Measurements from ENCODE around the gene DNAAF5. TPM values are rescaled to one million over a fixed set of nuclear protein-coding genes. Genes with fewer than 3 reads are reported as not detected.

Gene DNAAF5
- polyA plus RNA-seq, 1 of the 3 experiments (the other 2 are of a cell fraction), result 58.5 TPM

DNA sequence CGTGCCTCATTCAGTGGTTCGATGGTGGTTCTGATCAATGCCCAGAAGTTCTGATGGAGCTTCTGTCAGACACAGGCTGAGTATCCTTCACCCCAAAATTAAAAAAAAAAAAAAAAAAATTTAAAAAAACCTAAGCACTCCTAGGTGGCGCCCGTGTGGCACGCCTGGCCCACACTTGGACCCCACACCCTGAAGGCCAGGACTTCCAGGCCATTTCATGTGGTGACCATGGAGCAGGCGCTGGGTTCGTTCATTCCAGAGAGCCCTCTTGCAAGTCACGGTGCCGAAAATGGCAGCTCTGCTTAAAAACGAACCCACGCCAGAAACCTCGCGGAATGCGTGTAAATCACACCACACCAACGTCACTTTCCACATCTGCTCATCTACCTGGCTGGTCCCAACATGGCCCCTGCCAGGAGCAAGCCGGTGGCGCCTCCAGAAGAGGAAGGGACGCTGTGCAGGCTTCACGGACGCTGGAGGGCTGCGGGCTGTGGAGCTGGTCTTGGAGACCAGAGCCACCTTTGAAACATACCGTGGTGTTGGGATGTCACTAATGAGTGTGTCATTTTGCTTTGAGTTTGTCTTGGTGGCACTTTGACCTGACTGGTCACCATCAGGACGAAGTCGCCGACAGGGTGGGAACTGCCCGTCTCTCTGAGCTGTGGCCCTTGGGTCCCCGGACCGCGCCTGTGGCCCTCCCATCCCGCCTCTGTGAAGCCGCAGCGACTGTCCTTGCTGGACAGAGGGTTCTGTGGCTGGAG, 46.5 kb downstream of the DNAAF5 start:
- Histone ChIP-seq H3K4me1 (ENCODE audit: control insufficient read depth in 1 of 2, insufficient read depth in 2 of 2, low read depth in 1 of 2, low read length in 1 of 2) (peaks cover 35 to 46% of the 10 kb centered on the region in 2 experiments), H3K79me2 (ENCODE audit: insufficient read depth) (0 out of 2 replicates have a peak, but pooled peaks cover 8% of the 10 kb centered on the region), H3K4me2 (no peak overlapping the region), H3K9me2 (no peaks in the 10 kb centered on the region), H3K9me3 (no peaks in the 10 kb centered on the region), H3K27ac (ENCODE audit: low read depth in 2 of 2, low read length in 1 of 2) (no peak overlapping the region; a peak in 1 of 4 replicates), H4K20me1 (ENCODE audit: insufficient read depth) (no peaks in the 10 kb centered on the region), H2AFZ (ENCODE audit: low read depth) (no peak overlapping the region), H3K9ac (no peak overlapping the region), H3K27me3 (ENCODE audit: insufficient read depth) (no peaks in the 10 kb centered on the region), H3K4me3 (ENCODE audit: low read depth in 2 of 2, low read length in 1 of 2) (no peak overlapping the region), H3K36me3 (replicated peaks in 1 of 2; ENCODE audit: control insufficient read depth in 1 of 2, insufficient read depth in 2 of 2, low read length in 1 of 2) (peaks cover 19 to 38% of the 10 kb centered on the region in 2 experiments), H3F3A (replicated peaks; ENCODE audit: insufficient read depth) (peaks cover 23% of the 10 kb centered on the region)
- ChIA-PET POLR2A (interaction anchor here (0.9 kb wide), 1 partner anchor 451 kb away, joined by 3 read pairs; no protein-coding TSS in a partner anchor), CTCF (interaction anchor here (0.6 to 7.6 kb wide), 15 partner anchors 15 to 455 kb away, joined by 3 to 67 read pairs (median 5); no protein-coding TSS in a partner anchor)
- WGBS (ENCODE audit: low lambda C conversion rate), result 95% methylated on average over 32 of the region's 32 CpGs
- no peak for DNase-seq
- TF ChIP-seq, protein P1, sequence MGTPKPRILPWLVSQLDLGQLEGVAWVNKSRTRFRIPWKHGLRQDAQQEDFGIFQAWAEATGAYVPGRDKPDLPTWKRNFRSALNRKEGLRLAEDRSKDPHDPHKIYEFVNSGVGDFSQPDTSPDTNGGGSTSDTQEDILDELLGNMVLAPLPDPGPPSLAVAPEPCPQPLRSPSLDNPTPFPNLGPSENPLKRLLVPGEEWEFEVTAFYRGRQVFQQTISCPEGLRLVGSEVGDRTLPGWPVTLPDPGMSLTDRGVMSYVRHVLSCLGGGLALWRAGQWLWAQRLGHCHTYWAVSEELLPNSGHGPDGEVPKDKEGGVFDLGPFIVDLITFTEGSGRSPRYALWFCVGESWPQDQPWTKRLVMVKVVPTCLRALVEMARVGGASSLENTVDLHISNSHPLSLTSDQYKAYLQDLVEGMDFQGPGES (IDR thresholded peaks at IDR 0.05; ENCODE audit: low read depth, low read length), result no peak
- TF ChIP-seq NFIC (IDR thresholded peaks at IDR 0.05; ENCODE audit: borderline replicate concordance) (no peak), MXI1 (IDR thresholded peaks at IDR 0.05; ENCODE audit: low read depth, low read length) (no peak), EP300 (IDR thresholded peaks at IDR 0.05; ENCODE audit: borderline replicate concordance in 1 of 2, low read depth in 1 of 2, low read length in 1 of 2) (no peak), SIN3A (IDR thresholded peaks at IDR 0.05; ENCODE audit: borderline replicate concordance, low read depth, low read length) (no peak), GATA2 (CRISPR knock-in tag; IDR thresholded peaks at IDR 0.05) (no peak), SMC3 (IDR thresholded peaks at IDR 0.05; ENCODE audit: low read depth, low read length) (no peak), POLR2AphosphoS5 (IDR thresholded peaks at IDR 0.05; ENCODE audit: low read depth, low read length) (no peak), FOSL2 (IDR thresholded peaks at IDR 0.05; ENCODE audit: borderline replicate concordance, low read depth) (no peak), TAF1 (IDR thresholded peaks at IDR 0.05; ENCODE audit: borderline replicate concordance, low read depth, low read length) (no peak), CHD2 (IDR thresholded peaks at IDR 0.05; ENCODE audit: low read length, partially characterized antibody) (no peak), FOXM1 (IDR thresholded peaks at IDR 0.05; ENCODE audit: low read depth) (no peak), RCOR1 (IDR thresholded peaks at IDR 0.05; ENCODE audit: low read length) (no peak), ELF1 (IDR thresholded peaks at IDR 0.05) (no peak), FOXJ3 (CRISPR knock-in tag; IDR thresholded peaks at IDR 0.05) (no peak), TCF12 (IDR thresholded peaks at IDR 0.05) (no peak)
- TF ChIP-seq, protein P2, sequence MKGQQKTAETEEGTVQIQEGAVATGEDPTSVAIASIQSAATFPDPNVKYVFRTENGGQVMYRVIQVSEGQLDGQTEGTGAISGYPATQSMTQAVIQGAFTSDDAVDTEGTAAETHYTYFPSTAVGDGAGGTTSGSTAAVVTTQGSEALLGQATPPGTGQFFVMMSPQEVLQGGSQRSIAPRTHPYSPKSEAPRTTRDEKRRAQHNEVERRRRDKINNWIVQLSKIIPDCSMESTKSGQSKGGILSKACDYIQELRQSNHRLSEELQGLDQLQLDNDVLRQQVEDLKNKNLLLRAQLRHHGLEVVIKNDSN (IDR thresholded peaks at IDR 0.05; ENCODE audit: borderline replicate concordance, low read depth), result no peak
- TF ChIP-seq, protein P3, sequence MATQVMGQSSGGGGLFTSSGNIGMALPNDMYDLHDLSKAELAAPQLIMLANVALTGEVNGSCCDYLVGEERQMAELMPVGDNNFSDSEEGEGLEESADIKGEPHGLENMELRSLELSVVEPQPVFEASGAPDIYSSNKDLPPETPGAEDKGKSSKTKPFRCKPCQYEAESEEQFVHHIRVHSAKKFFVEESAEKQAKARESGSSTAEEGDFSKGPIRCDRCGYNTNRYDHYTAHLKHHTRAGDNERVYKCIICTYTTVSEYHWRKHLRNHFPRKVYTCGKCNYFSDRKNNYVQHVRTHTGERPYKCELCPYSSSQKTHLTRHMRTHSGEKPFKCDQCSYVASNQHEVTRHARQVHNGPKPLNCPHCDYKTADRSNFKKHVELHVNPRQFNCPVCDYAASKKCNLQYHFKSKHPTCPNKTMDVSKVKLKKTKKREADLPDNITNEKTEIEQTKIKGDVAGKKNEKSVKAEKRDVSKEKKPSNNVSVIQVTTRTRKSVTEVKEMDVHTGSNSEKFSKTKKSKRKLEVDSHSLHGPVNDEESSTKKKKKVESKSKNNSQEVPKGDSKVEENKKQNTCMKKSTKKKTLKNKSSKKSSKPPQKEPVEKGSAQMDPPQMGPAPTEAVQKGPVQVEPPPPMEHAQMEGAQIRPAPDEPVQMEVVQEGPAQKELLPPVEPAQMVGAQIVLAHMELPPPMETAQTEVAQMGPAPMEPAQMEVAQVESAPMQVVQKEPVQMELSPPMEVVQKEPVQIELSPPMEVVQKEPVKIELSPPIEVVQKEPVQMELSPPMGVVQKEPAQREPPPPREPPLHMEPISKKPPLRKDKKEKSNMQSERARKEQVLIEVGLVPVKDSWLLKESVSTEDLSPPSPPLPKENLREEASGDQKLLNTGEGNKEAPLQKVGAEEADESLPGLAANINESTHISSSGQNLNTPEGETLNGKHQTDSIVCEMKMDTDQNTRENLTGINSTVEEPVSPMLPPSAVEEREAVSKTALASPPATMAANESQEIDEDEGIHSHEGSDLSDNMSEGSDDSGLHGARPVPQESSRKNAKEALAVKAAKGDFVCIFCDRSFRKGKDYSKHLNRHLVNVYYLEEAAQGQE (IDR thresholded peaks at IDR 0.05; ENCODE audit: low read depth, low read length), result no peak
- TF ChIP-seq, protein P4, sequence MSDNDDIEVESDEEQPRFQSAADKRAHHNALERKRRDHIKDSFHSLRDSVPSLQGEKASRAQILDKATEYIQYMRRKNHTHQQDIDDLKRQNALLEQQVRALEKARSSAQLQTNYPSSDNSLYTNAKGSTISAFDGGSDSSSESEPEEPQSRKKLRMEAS (IDR thresholded peaks at IDR 0.05; ENCODE audit: low read depth), result no peak
